Posterior vena cava (tissue), 2 donors: Measurements from ENCODE around the gene EYA2. TPM values are rescaled to one million over a fixed set of nuclear protein-coding genes. Genes with fewer than 3 reads are reported as not detected.

Source experiments
- DNase-seq: peaks from one replicate; pipeline ENCODE4 v3.0.0-alpha.2; 2020; ENCODE audit warnings: low spot score
- intact Hi-C, 2 donors: fragments of 100-400 bp; cut with DNase I; formaldehyde crosslinking; loops; one replicate each; pipeline versions ENCODE4 v1.14.1 to v1.14.2; 2022 to 2023
- total RNA-seq, 2 donors: library from RNA; stranded (reverse); fragmentation: NEBNext Ultra II Directional; extraction: Animal tissue kit (Norgen Biotek cat#: 25700); gene quantifications; one replicate each; pipeline ENCODE4 v1.2.1, GENCODE V29; 2021
- donor health status: DM: yes; HTN: yes; CAD: no.
- donor health status: DM: yes; HTN: yes; CAD: no.

Gene EYA2
- total RNA-seq, 2 donors from 2014 or later, result 9.1 to 14.4 TPM

DNA sequence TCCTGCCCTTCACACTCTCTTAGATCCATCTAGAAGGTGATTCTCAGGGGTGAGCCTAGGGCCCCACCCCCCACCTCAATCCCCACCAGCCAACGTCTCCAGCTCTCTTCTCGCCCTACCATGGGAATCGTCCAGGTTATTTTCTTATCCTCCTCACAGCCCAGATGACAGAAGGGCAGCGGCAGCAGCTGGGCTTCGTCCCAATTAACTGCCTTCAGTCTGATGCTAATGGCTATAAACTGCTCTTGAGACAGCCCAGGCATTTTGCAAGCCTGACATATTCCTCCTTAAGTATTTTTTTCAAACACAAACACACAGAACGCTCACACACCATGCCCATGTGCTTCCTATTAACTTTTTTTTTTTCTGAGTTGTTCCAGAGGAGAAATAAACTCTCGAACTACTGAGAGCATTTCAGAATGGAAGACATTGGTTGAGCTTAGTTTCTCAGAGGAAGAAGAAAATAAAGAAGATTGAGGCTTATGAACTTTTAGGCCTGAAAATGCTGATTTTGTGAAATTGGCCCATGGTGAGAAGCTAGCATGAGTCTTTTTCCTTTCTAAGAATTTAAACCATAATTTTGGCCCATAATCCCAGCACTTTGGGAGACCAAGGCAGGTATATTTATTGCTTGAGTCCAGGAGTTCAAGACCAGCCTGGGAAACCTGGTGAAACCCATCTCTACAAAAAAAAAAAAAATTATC lies 124.6 kb downstream of the EYA2 start:
- no peak for DNase-seq
- intact Hi-C loops, result no loop called here

DNA sequence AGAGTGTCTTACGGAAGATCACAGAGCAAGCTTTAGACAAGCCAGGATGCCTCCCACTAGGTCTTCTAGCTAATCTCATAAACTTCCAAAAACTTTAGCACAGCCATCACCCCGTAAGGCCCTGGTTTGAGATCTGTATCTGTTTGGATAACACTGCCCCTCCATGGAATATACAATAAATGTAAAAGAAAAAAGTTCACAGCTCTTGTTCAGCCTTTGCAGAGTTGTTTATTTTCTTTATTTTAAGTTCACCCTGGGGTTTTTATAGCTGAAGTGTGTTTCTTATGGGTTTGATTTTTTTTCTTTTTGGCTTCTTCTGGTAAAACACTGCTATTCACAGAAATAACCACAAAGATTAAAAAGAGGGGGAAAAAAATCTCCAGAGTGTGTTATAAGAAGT lies 125.6 kb downstream of the EYA2 start:
- intact Hi-C loops, result no loop called here
- no peak for DNase-seq

DNA sequence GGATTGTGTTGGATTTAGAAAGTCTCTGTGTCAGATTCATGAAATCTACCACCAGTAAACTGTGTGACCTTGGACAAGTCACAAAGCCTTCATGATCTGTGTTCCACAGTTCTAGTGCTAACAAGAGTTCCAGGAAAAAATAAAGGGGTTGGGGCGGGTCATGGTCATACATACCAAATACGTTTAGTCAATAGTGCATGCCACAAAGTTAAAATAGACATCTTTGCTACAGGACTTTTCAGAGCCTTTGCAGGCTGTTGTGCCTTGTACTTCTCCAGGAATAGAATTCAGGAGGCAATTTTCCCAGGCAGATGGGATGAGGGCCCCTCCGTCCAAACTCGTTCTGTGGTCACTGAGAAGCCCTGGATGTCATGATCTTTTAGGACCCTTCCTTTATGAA lies 127.2 kb downstream of the EYA2 start:
- intact Hi-C loops, result no loop called here
- DNase-seq, result no peak

DNA sequence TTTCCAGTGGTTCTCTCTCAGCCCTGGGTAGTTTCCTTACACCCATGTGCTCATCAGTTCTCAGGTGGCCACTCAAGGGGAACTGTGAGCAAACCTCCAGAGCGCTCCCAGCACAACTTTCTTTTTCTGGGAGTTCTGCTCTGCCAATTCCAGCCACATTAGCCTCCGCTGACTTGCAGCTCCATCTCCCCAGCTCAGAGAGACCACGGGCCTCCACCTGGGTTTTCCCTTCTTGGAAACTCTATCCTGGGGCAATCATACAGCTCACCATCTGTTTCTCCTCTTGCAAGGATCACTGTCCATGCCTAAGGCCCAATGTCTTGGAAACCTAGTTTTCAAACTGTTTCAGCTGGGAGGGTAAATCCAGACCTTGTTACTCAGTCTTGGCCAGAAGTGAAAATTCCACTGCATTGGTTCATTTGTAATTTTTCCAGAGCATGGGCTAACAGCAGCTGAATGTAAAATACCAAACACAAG lies 129.9 kb downstream of the EYA2 start:
- intact Hi-C loops, result no loop called here
- no peak for DNase-seq

DNA sequence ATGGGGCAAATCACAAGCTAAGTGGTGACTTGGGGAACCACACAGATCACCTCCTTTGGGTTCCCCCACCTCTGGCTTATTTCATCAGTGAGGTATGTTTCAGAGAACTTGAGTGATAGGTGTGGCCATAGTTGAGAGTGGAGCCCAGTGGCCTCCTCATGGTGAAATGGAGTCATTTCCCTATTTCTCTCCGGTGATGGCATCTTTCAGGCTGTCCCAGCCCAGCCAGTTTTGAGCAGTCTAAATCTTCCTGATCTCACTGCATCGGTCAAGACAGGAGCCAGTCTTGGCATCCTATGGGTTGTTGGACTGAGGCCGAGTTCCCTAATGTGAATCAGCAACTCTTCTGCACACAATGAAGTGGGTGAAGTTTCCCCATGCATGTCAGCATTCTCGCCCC lies 132.4 kb downstream of the EYA2 start:
- intact Hi-C loops, result no loop called here
- DNase-seq, result peak; percentile 83

DNA sequence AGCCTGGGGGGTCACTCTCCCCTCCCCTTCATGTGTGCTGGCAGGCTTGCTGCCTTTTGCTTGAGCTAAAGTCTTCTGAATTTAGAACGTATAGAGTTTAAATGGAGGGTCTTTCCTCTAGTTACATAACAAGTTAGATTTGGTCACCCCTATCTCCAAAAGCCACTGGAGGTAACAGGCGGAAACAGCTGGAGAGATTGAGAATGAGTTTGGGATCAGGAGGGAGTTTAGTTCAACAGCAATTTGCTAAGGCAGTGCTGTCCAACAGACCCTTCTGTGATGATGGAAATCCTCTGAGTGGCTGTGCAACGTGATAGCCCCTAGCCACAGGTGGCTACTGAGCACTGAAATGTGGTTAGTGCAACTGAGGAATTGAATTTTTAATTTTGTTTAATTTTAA lies 132.8 kb downstream of the EYA2 start:
- intact Hi-C loops, result no loop called here
- no peak for DNase-seq

DNA sequence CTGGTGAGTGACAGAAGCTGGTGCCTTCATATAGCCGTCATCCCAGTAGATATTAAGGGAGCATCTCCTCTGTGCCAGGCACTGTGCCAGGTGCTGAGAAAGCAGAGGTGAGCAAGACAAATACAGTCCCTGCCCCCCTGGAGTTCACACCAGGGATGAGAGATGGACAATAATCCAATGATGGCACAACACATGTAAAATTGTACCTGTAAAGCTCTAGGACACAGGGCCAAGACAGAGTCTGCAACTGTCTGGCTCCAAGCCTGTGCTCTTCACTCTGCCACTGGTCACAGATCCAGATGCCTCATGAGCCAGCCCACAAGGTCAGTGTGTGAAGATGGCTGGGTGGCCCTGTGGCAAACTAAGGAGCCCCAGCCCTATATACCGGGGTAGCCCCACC lies 133.8 kb downstream of the EYA2 start:
- intact Hi-C loops, result no loop called here

DNA sequence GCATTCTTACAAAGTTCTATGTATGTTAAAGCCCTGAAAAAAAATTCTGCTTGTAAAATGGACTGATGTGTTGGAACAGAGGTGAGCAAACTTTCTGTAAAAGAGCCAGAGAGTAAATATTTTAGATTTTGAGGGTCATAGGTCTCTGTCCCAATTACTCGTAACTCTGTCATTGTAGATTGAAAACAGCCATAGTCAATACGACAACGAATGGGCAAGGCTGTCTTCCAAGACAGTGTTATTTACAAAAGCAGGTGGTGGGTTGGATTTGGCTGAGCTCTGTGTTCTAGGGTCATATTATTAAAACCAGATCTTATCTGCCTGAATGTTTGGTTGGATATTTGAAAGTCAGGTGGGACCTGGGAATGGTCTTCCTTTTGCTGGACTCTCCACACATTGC lies 135.2 kb downstream of the EYA2 start:
- intact Hi-C loops, result no loop called here
- DNase-seq, result no peak

More for the DNA sequence above, 133.8 kb downstream of the EYA2 start:
- no peak for DNase-seq

DNA sequence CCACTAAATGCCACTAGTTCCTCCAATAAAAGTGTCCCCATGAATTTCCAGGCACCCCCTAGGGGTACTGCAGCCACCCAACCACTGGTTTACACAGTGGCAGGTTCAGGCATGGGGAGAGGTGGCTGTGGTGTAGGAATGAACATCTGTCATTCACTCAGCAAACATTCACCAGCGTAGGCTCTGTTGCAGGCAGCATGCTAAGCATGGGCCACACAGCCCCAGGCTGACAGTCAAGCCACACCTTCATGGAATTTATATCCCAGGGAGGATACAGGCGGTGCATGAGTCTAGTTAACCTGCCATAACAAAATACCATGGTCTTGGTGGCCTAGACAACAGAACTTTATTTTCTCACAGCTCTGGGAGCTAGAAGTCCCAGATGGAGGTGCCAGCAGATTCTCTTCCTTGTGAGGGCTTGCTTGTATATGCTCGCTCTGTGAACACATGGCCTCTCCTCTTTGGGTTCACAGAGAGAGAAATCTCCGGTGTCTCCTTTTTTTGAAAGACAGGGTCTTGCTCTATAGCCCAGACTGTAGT lies 135.7 kb downstream of the EYA2 start:
- intact Hi-C loops, result no loop called here
- no peak for DNase-seq

DNA sequence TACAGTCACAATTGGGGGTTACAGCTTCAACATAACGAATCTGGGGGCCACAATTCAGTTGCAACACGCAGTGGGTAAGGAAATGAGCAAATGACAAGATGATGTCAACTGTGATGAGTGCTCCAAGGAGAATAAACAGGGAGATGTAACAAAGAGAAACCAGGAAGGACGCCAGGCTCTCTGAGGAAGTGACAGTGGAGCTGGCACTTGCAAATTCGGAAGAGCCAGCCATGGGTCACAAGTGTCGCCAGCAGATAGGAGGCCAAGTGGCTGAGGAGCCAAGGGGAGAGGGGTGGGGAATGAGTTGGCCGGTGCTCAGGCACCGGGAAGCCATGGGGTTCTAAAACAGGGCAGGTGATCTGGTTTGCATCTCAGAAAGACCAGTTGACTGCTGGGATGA lies 136.4 kb downstream of the EYA2 start:
- intact Hi-C loops, result no loop called here
- DNase-seq, result no peak

DNA sequence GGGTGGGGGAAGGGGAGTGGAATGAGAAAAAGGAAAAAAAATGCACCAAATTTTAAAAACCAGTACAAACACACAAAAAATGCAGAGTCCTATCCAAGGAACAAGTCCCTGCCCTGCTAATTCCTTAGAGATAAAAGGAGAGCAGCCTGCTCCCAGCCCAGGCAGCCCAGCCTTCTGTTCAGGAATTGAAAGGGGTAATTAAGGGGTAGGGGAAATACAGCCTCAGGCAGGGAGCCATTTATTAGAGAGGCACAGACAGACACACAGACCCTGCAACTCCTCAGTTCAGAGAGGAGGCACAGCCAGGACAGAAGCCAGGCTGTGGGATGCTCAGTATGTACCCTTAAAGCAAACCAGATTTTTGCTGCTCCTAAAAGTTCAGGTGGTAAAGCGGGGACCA lies 137.2 kb downstream of the EYA2 start:
- DNase-seq, result no peak
- intact Hi-C loops, result no loop called here

DNA sequence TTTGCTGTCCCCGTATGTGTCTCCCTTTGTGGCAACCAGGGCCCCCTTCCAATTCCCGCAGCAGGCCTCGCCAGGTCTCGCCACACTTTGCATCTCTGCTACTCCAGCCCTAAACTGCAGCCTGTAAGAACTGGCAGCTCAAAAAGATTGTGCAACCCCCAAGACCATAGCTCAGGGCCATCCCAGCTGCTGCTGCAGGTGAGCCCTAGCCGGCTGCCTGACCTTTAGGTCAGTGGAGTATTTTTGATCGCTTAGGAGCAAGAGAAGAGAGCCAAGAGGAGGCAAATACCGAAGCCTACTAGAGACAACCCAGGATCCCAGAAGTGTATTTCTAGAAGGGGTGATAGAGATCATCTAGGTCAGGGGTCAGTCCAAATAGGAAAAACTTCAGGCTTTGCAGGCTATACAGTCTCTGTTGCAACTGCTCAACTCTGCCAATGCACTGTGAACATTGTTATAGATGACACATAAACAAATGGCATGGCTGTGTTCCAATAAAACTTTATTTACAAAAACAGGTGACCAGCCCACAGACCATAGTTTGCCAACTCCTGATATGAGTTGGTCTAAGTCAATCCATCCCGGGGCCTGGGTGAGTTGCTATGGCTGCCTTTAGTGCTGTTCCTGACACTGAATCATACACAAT lies 138.4 kb downstream of the EYA2 start:
- DNase-seq, result no peak
- intact Hi-C loops, result no loop called here

DNA sequence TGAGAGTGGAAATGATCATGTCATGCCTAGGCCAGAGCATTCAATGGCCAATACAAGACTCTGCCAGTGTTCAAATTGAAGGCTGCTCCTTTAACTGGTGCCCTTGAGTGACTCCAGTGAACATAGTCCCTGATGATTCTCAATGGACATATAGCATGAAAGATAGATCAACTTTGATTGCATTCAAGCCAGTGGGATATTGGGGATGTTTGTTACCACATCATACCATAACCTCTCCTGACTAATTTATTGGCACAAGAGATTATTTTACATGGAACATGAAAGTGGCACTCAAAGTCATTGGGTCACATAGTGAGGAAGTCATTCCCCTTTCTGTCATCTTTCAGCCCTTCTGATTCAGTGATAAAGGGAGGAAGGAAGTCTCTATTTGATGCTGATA lies 139.0 kb downstream of the EYA2 start:
- DNase-seq, result no peak
- intact Hi-C loops, result no loop called here

DNA sequence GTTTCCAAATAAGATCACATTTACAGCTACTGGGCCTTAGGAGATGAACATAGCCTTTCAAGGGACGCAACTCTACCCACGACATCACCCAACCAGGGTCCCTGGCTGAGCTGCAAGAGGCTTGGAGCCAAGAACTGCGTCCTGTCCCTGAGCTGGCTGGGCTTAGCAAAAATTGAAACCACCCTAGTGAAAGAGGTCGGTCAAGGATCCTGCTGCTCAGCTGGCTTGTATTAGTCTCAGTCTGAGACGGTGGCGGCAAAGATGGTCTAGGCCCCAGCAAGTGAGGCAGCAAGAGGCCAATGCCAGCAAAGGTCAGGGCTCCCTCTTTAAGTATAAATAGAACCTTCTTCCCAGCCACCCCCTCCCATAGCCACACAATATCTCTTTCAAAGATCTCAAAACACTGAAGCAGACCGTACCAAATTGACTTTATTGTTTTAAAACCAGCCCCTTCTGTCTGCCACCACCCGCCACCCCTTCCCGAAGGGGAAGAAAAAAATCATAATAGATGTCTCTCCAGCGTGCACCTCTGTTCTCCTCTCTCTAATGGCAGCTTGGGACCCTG lies 140.5 kb downstream of the EYA2 start:
- intact Hi-C loops, result no loop called here
- DNase-seq, result no peak

DNA sequence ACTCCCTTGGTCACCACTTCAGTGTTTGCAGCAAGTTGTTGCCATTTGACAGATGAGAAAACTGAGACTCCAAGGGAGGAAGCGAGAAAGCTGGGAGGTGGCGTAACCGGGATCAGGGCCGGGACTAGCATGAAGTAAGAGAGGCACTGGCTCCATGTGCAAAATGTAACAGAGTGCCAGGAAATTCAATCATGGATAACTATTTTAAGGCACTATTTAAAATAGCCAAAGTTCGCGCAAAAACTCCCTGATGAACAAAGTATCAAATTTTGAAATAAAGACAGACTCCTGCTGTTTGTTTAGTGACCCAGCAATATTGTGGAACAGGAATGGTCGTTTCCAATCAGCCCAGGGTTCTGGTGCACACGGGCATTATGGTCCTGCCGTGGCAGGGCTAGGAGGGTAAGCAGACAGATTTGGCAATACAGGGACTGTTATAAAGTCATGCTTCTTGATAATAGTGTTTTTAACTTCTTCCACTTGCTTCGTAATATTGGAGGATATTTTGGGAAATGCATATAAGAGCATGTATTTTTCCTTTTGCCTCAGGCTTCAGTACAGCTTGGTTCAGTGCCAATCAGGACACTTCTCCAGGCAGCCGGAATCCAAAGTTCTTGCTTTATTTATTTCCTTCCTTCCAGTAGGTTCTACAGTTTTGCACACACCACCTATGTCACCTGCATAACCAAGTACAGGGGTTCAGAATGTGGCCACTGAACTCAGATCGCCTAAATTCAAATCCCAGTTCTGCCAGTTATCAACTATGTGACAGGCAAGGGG lies 141.6 kb downstream of the EYA2 start:
- DNase-seq, result no peak
- intact Hi-C loops, result no loop called here

DNA sequence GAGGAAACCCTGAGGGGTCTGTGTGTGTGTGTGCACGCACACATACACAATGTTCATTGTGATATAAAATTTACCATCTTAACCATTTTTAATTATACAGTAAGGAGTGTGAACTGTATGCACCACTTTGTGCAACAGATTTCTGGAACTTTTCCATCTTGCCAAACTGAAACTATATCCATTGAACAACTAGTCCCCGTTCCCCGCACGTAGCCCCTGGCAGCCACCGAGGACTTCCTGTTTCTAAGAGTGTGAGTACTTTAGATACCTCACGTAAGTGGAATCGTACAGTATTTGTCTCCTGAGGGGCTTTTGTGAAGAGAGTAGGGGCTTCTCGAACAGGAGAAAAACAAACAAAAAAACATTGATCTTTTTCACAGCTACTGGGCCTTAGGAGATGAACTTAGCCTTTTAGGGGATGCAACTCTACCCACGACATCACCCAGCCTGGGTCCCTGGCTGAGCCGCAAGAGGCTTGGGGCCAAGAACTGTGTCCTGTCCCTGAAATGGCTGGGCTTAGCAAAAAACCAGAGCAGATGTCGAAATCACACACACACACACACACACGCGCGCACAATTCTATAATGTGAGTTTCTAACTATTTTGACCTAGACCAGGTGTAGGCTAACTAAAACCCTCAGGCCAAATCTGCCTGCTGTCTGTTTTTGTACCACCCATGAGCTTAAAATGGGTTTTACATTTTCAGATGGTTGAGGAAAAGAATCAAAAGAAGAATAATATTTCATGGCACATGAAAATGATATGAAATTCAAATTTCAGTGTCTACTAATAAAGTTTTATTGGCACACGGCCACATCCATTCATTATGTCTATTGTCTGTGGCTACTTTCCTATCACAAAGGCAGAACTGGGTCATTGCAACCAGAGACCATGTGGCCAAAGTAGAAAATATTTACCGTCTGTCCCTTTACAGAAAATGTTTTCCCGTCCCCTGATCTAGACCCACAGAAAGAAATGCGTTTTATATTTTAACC lies 144.2 kb downstream of the EYA2 start:
- DNase-seq, result no peak
- intact Hi-C loops, result no loop called here

DNA sequence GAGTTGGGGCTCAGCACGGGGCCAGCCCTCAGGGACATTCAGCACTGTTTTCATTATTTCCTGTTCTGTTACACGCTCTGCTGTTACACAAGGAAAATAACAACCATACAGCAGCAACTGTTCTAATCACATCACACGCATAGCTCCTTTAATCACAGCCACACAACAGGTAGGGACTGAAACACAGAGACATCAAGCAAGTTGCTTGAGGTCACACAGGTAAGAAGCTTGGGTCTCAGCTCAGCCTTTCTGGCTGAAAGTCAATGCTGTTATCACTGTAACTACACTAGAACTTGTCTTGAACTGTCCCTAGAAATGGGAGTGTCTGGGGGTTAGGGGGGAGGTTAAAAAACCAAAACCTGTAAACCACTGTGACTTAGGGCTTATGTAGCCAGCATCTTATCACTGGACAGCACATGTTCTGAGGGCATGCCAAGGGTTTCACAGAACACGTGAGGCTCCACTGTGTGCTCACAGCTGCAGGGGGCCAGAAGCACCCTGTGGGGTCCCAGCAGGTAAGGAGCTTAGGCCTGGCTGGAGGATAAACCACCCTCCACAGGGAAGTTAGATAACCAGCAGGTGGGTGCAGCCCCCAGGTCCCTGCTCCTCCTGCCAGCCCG lies 146.0 kb downstream of the EYA2 start:
- intact Hi-C loops, result no loop called here

DNA sequence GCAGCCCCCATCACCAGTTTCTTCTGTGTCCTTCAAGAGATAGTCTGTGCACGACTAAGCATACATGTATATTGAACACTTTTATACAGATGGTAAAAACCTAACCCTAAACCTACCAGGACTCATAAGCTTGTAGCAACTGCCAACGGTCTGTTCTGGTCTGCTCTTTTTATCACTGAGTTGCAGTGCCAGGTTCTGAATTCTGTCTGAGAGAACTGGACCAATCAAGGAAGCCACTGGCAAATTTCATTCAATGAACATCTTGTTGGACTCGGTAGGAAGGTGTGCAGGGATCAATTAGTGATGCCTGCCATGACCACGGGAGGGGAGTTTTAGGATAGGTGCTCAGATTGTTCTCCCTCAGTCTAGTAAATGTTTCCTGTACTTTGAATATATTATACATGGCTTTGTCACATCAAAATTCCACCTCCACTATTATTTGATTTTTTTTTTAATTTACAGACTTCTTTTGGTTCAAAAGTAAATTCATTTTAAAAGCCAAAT lies 146.8 kb downstream of the EYA2 start:
- intact Hi-C loops, result no loop called here
- no peak for DNase-seq

More for the DNA sequence above, 146.0 kb downstream of the EYA2 start:
- no peak for DNase-seq
